Parathyroid adenoma (tissue), 2 donors: Measurements from ENCODE around the gene C20orf144.
"Not testable (repeated sequence)": the region's sequence is repeated elsewhere in the genome, so short reads cannot be mapped to it uniquely, and the experiment has no call there.

Experiments
- H2AFZ ChIP-seq: fragments of 300-600 bp; sonication (generic); one replicate; pipeline ENCODE4 v1.7.0; 2017; ENCODE audit warnings: antibody characterized with exemption, mild to moderate bottlenecking
- H3K27ac ChIP-seq: fragments of 300-600 bp; sonication (generic); one replicate; pipeline ENCODE4 v1.7.0; 2017
- H3K27me3 ChIP-seq: fragments of 300-600 bp; sonication (generic); one replicate; pipeline ENCODE4 v1.7.0; 2017; ENCODE audit warnings: low read length; ENCODE audit not compliant: control insufficient read depth, insufficient read depth
- H3K36me3 ChIP-seq: fragments of 300-600 bp; sonication (generic); one replicate; pipeline ENCODE4 v1.7.0; 2017; ENCODE audit warnings: low read length; ENCODE audit not compliant: control insufficient read depth, insufficient read depth
- H3K4me1 ChIP-seq: fragments of 300-600 bp; sonication (generic); one replicate; pipeline ENCODE4 v1.7.0; 2017; ENCODE audit warnings: control low read depth
- H3K4me2 ChIP-seq: fragments of 300-600 bp; sonication (generic); one replicate; pipeline ENCODE4 v1.7.0; 2017; ENCODE audit warnings: low read length
- H3K4me3 ChIP-seq: fragments of 300-600 bp; sonication (generic); one replicate; pipeline ENCODE4 v1.7.0; 2017; ENCODE audit warnings: low read depth, low read length
- H3K79me2 ChIP-seq: fragments of 300-600 bp; sonication (generic); one replicate; pipeline ENCODE4 v1.7.0; 2017; ENCODE audit warnings: control low read depth
- H3K9ac ChIP-seq: fragments of 300-600 bp; sonication (generic); one replicate; pipeline ENCODE4 v1.7.0; 2017; ENCODE audit warnings: mild to moderate bottlenecking
- H3K9me3 ChIP-seq: fragments of 300-600 bp; sonication (generic); one replicate; pipeline ENCODE4 v1.7.0; 2017; ENCODE audit warnings: low read length; ENCODE audit not compliant: control insufficient read depth
- TF ChIP-seq, protein P1 (sequence below): fragments of 300-600 bp; sonication (generic); IDR thresholded peaks from one replicate; pipeline ENCODE4 v1.7.0; 2017; ENCODE audit warnings: antibody characterized with exemption, mild to moderate bottlenecking
- donor health status: primary hyperparathyroidism.

C20orf144 gene

GRCh38 chr20:33697129-33697528 lies 35.0 kb downstream of the C20orf144 start:
- TF ChIP-seq, protein P1, sequence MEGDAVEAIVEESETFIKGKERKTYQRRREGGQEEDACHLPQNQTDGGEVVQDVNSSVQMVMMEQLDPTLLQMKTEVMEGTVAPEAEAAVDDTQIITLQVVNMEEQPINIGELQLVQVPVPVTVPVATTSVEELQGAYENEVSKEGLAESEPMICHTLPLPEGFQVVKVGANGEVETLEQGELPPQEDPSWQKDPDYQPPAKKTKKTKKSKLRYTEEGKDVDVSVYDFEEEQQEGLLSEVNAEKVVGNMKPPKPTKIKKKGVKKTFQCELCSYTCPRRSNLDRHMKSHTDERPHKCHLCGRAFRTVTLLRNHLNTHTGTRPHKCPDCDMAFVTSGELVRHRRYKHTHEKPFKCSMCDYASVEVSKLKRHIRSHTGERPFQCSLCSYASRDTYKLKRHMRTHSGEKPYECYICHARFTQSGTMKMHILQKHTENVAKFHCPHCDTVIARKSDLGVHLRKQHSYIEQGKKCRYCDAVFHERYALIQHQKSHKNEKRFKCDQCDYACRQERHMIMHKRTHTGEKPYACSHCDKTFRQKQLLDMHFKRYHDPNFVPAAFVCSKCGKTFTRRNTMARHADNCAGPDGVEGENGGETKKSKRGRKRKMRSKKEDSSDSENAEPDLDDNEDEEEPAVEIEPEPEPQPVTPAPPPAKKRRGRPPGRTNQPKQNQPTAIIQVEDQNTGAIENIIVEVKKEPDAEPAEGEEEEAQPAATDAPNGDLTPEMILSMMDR: no peak
- H3K27ac ChIP-seq: no peak overlapping the region
- no peak overlapping the region for H3K4me3 ChIP-seq
- H3K36me3 ChIP-seq: no peaks in the 10 kb centered on the region
- no peak overlapping the region for H3K9ac ChIP-seq
- H3K27me3 ChIP-seq: no peaks in the 10 kb centered on the region
- no peak overlapping the region for H3K4me2 ChIP-seq
- no peaks in the 10 kb centered on the region for H3K4me1 ChIP-seq
- H2AFZ ChIP-seq: no peak overlapping the region
- no peaks in the 10 kb centered on the region for H3K9me3 ChIP-seq
- no peaks in the 10 kb centered on the region for H3K79me2 ChIP-seq

GRCh38 chr20:33698966-33699365 lies 36.8 kb downstream of the C20orf144 start:
- H2AFZ ChIP-seq, H3K27ac ChIP-seq, H3K4me1 ChIP-seq, H3K36me3 ChIP-seq, H3K79me2 ChIP-seq, H3K27me3 ChIP-seq, H3K4me3 ChIP-seq, H3K9me3 ChIP-seq, H3K9ac ChIP-seq, H3K4me2 ChIP-seq: not testable (repeated sequence)

DNA sequence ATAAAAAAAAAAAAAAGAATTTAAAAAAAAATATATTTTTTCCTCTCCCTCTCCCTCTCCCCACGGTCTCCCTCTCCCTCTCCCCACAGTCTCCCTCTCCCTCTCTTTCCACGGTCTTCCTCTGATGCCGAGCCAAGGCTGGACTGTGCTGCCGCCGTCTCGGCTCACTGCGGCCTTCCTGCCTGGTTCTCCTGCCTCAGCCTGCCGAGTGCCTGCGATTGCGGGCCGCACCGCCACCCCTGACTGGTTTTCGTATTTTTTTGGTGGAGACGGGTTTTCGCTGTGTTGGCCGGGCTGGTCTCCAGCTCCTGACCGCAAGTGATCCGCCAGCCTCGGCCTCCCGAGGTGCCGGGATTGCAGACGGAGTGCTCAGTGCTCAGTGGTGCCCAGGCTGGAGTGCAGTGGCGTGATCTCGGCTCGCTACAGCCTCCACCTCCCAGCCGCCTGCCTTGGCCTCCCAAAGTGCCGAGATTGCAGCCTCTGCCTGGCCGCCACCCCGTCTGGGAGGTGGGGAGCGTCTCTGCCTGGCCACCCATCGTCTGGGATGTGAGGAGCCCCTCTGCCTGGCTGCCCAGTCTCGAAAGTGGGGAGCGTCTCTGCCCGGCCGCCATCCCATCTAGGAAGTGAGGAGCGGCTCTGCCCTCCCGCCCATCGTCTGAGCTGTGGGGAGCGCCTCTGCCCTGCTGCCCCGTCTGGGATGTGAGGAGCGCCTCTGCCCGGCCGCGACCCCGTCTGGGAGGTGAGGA lies 38.7 kb downstream of the C20orf144 start:
- H3K4me1 ChIP-seq, H3K36me3 ChIP-seq, H2AFZ ChIP-seq, H3K27me3 ChIP-seq, H3K4me3 ChIP-seq, H3K9ac ChIP-seq, H3K27ac ChIP-seq, H3K79me2 ChIP-seq, H3K9me3 ChIP-seq, H3K4me2 ChIP-seq: not testable (repeated sequence)

DNA sequence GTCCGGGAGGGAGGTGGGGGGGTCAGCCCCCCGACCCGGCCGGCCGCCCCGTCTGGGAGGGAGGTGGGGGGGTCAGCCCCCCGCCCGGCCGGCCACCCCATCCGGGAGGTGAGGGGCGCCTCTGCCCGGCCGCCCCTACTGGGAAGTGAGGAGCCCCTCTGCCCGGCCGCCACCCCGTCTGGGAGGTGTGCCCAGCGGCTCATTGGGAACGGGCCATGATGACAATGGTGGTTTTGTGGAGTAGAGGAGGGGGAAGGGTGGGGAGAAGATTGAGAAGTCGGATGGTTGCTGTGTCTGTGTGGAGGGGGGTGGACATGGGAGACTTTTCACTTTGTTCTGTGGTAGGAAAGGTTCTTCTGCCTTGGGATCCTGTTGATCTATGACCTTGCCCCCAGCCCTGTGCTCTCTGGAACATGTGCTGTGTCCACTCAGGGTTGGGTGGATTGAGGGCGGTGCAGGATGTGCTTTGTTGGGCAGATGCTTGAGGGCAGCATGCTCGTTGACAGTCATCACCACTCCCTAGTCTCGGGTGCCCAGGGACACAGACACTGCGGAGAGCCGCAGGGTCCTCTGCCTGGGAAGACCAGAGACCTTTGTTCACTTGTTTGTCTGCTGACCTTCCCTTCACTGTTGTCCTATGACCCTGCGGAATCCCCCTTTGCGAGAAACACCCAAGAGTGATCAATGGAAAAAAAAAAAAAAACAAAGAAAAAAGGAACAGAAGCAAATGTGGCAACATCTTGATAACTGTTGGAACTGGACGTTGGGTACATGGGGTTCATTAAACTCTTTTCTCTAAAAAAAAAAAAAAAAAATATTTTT lies 39.7 kb downstream of the C20orf144 start:
- H3K4me2 ChIP-seq: no peak overlapping the region
- TF ChIP-seq, protein P1: no peak
- no peak overlapping the region for H3K4me3 ChIP-seq
- H3K27me3 ChIP-seq: no peaks in the 10 kb centered on the region
- H3K9me3 ChIP-seq: no peaks in the 10 kb centered on the region
- H3K36me3 ChIP-seq: no peaks in the 10 kb centered on the region
- H2AFZ ChIP-seq: no peak overlapping the region
- H3K79me2 ChIP-seq: no peaks in the 10 kb centered on the region
- H3K9ac ChIP-seq: no peak overlapping the region
- H3K27ac ChIP-seq: no peak overlapping the region
- H3K4me1 ChIP-seq: peaks cover 3% of the 10 kb centered on the region

- Histone ChIP-seq H3K4me1 (peaks cover 3% of the 10 kb centered on the region), H3K9ac (no peak overlapping the region), H3K27me3 (no peaks in the 10 kb centered on the region), H3K9me3 (no peaks in the 10 kb centered on the region), H3K4me2 (no peak overlapping the region), H2AFZ (peak overlapping the region; percentile 38), H3K27ac (no peak overlapping the region), H3K4me3 (no peak overlapping the region), H3K79me2 (no peaks in the 10 kb centered on the region), H3K36me3 (no peaks in the 10 kb centered on the region)
- TF ChIP-seq, protein P1: no peak
These were observed 40.7 kb downstream of the C20orf144 start for GRCh38 chr20:33702861-33703260.
